GM19438 (cell line): ENCODE measurements around the gene SLC66A2.
"Not testable (repeated sequence)": the region's sequence is repeated elsewhere in the genome, so short reads cannot be mapped to it uniquely, and the experiment has no call there.

Experiments used
- ATAC-seq: cut with Tn5 transposase; IDR thresholded peaks from one replicate; pipeline ENCODE4 v1.9.1; 2021; ENCODE audit warnings: low read depth; ENCODE audit not compliant: unreplicated experiment

The SLC66A2 gene

GRCh38 chr18:79869591-79870300 is 81.7 kb downstream of the SLC66A2 start:
- no peak for ATAC-seq

GRCh38 chr18:79868811-79869541 is 82.5 kb downstream of the SLC66A2 start:
- no peak for ATAC-seq

GRCh38 chr18:79868168-79868784 is 83.2 kb downstream of the SLC66A2 start:
- ATAC-seq = no peak

GRCh38 chr18:79867666-79868065 is 83.8 kb downstream of the SLC66A2 start:
- ATAC-seq = no peak

- no peak for ATAC-seq
These were observed 84.4 kb downstream of the SLC66A2 start for GRCh38 chr18:79866889-79867574.

GRCh38 chr18:79865951-79866350 is 85.5 kb downstream of the SLC66A2 start:
- ATAC-seq = not testable (repeated sequence)

GRCh38 chr18:79864955-79865354 is 86.5 kb downstream of the SLC66A2 start:
- not testable (repeated sequence) for ATAC-seq

- no peak for ATAC-seq
These were observed 87.3 kb downstream of the SLC66A2 start for GRCh38 chr18:79864006-79864725.

GRCh38 chr18:79863161-79864005 is 88.1 kb downstream of the SLC66A2 start:
- ATAC-seq = no peak

- ATAC-seq = no peak
These were observed 88.9 kb downstream of the SLC66A2 start for GRCh38 chr18:79862562-79862961.

GRCh38 chr18:79861687-79862086 is 89.8 kb downstream of the SLC66A2 start:
- ATAC-seq = no peak

- no peak for ATAC-seq
These were observed 92.1 kb downstream of the SLC66A2 start for GRCh38 chr18:79859314-79859713.

- no peak for ATAC-seq
These were observed 94.3 kb downstream of the SLC66A2 start for GRCh38 chr18:79857082-79857671.

GRCh38 chr18:79856119-79857007 is 95.1 kb downstream of the SLC66A2 start:
- ATAC-seq = peak; percentile 70

GRCh38 chr18:79855147-79855933 is 96.1 kb downstream of the SLC66A2 start:
- ATAC-seq = peak; percentile 69

GRCh38 chr18:79853993-79854364 is 97.5 kb downstream of the SLC66A2 start:
- ATAC-seq = no peak

- no peak for ATAC-seq
These were observed 98.0 kb downstream of the SLC66A2 start for GRCh38 chr18:79853303-79853992.
